Measurements from ENCODE around the gene IFIT2. TPM values are rescaled to one million over a fixed set of nuclear protein-coding genes. Genes with fewer than 3 reads are reported as not detected.

Gene IFIT2
- total and polyA plus RNA-seq, 2 experiments from 2014 or later = 7.0 to 9.5 TPM

GRCh38 chr10:89256340-89256739 is 45.5 kb upstream of the IFIT2 start:
- no peaks in the 10 kb centered on the region for H3K9me3 ChIP-seq (ENCODE audit: low read depth)
- H3K4me2 ChIP-seq (ENCODE audit: unreplicated experiment) = no peak overlapping the region
- H2AFZ ChIP-seq = no peak overlapping the region
- no peaks in the 10 kb centered on the region for H3K36me3 ChIP-seq (ENCODE audit: low read depth)
- in situ Hi-C loops (cut with MboI) = loop anchor here (5.0 to 10.0 kb wide), 2 partner anchors 116 to 298 kb away; no protein-coding TSS in a partner anchor
- H3F3A ChIP-seq (ENCODE audit: insufficient read depth) = peaks cover 9% of the 10 kb centered on the region
- DNase-seq = no peak
- no peak for TF ChIP-seq EZH2phosphoT487 (IDR thresholded peaks at IDR 0.05; ENCODE audit: insufficient read depth, low read depth)
- no peak for TF ChIP-seq EZH2 (IDR thresholded peaks at IDR 0.05; ENCODE audit: insufficient read depth, poor library complexity, severe bottlenecking)
- H3K79me2 ChIP-seq (ENCODE audit: insufficient read depth) = peaks cover 3% of the 10 kb centered on the region; the same call in 1 of the 2 replicates
- whole genome bisulfite sequencing, 2 experiments (ENCODE audit: low coverage in 1 of 2, low lambda C conversion rate in 2 of 2, missing lambda C conversion rate in 2 of 2) = 43 to 48% methylated on average over 3 of the region's 3 CpGs
- no peaks in the 10 kb centered on the region for H3K27me3 ChIP-seq (replicated peaks; ENCODE audit: insufficient read depth)
- H3K9ac ChIP-seq = no peak overlapping the region
- no peak overlapping the region for H3K4me3 ChIP-seq
- peaks cover 9% of the 10 kb centered on the region for H3K4me1 ChIP-seq (ENCODE audit: insufficient read depth)
- H4K20me1 ChIP-seq (ENCODE audit: insufficient read depth) = no peaks in the 10 kb centered on the region
- no peaks in the 10 kb centered on the region for H3K9me2 ChIP-seq (ENCODE audit: insufficient read depth)
- H3K27ac ChIP-seq = no peak overlapping the region

- in situ Hi-C loops (cut with MboI) = loop anchor here (5.0 to 10.0 kb wide), 2 partner anchors 115 to 298 kb away; no protein-coding TSS in a partner anchor
- Histone ChIP-seq H3F3A (ENCODE audit: insufficient read depth) (peaks cover 15% of the 10 kb centered on the region), H3K27ac (no peak overlapping the region), H2AFZ (no peak overlapping the region), H3K27me3 (replicated peaks; ENCODE audit: insufficient read depth) (no peaks in the 10 kb centered on the region), H3K4me2 (ENCODE audit: unreplicated experiment) (no peak overlapping the region), H4K20me1 (ENCODE audit: insufficient read depth) (no peaks in the 10 kb centered on the region), H3K9me2 (ENCODE audit: insufficient read depth) (no peaks in the 10 kb centered on the region), H3K9me3 (ENCODE audit: low read depth) (no peaks in the 10 kb centered on the region), H3K4me3 (no peak overlapping the region), H3K36me3 (ENCODE audit: low read depth) (no peaks in the 10 kb centered on the region), H3K9ac (no peak overlapping the region), H3K79me2 (ENCODE audit: insufficient read depth) (no peaks in the 10 kb centered on the region), H3K4me1 (ENCODE audit: insufficient read depth) (peaks cover 16% of the 10 kb centered on the region)
- TF ChIP-seq EZH2 (IDR thresholded peaks at IDR 0.05; ENCODE audit: insufficient read depth, poor library complexity, severe bottlenecking) (no peak), EZH2phosphoT487 (IDR thresholded peaks at IDR 0.05; ENCODE audit: insufficient read depth, low read depth) (no peak)
- 28 to 53% methylated on average over 1 of the region's 1 CpG for WGBS, 2 experiments (ENCODE audit: low coverage in 1 of 2, low lambda C conversion rate in 2 of 2, missing lambda C conversion rate in 2 of 2)
- no peak for DNase-seq
Observed at GRCh38 chr10:89256962-89257361, 44.9 kb upstream of the IFIT2 start.

- Histone ChIP-seq H3K79me2 (ENCODE audit: insufficient read depth) (no peaks in the 10 kb centered on the region), H3F3A (ENCODE audit: insufficient read depth) (peaks cover 21% of the 10 kb centered on the region), H3K9me2 (ENCODE audit: insufficient read depth) (no peaks in the 10 kb centered on the region), H3K9ac (no peak overlapping the region), H2AFZ (no peak overlapping the region), H3K4me1 (ENCODE audit: insufficient read depth) (peaks cover 22% of the 10 kb centered on the region), H3K9me3 (ENCODE audit: low read depth) (no peaks in the 10 kb centered on the region), H3K27me3 (replicated peaks; ENCODE audit: insufficient read depth) (no peaks in the 10 kb centered on the region), H3K4me3 (no peak overlapping the region), H3K27ac (no peak overlapping the region), H3K36me3 (ENCODE audit: low read depth) (no peaks in the 10 kb centered on the region), H3K4me2 (ENCODE audit: unreplicated experiment) (no peak overlapping the region), H4K20me1 (ENCODE audit: insufficient read depth) (no peaks in the 10 kb centered on the region)
- no peak for DNase-seq
- in situ Hi-C loops (cut with MboI) = loop anchor here (5.0 to 10.0 kb wide), 2 partner anchors 115 to 297 kb away; no protein-coding TSS in a partner anchor
- WGBS, 2 experiments (ENCODE audit: low coverage in 1 of 2, low lambda C conversion rate in 2 of 2, missing lambda C conversion rate in 2 of 2) = 43 to 49% methylated on average over 2 of the region's 2 CpGs
- TF ChIP-seq EZH2 (IDR thresholded peaks at IDR 0.05; ENCODE audit: insufficient read depth, poor library complexity, severe bottlenecking) (no peak), EZH2phosphoT487 (IDR thresholded peaks at IDR 0.05; ENCODE audit: insufficient read depth, low read depth) (no peak)
Observed at GRCh38 chr10:89257581-89257980, 44.3 kb upstream of the IFIT2 start.

- H3K36me3 ChIP-seq (ENCODE audit: low read depth) = no peaks in the 10 kb centered on the region
- H3K9me3 ChIP-seq (ENCODE audit: low read depth) = no peaks in the 10 kb centered on the region
- H3K9me2 ChIP-seq (ENCODE audit: insufficient read depth) = no peaks in the 10 kb centered on the region
- in situ Hi-C loops (cut with MboI) = loop anchor here (5.0 to 10.0 kb wide), 2 partner anchors 113 to 296 kb away; no protein-coding TSS in a partner anchor
- no peak overlapping the region for H3K4me3 ChIP-seq
- no peak for TF ChIP-seq EZH2 (IDR thresholded peaks at IDR 0.05; ENCODE audit: insufficient read depth, poor library complexity, severe bottlenecking)
- no peak for TF ChIP-seq EZH2phosphoT487 (IDR thresholded peaks at IDR 0.05; ENCODE audit: insufficient read depth, low read depth)
- WGBS, 2 experiments (ENCODE audit: low coverage in 1 of 2, low lambda C conversion rate in 2 of 2, missing lambda C conversion rate in 2 of 2) = 42 to 50% methylated on average over 1 of the region's 1 CpG
- H3K4me1 ChIP-seq (ENCODE audit: insufficient read depth) = peaks cover 35% of the 10 kb centered on the region
- H3K4me2 ChIP-seq (ENCODE audit: unreplicated experiment) = no peak overlapping the region
- H3K9ac ChIP-seq = no peak overlapping the region
- H4K20me1 ChIP-seq (ENCODE audit: insufficient read depth) = no peaks in the 10 kb centered on the region
- H3F3A ChIP-seq (ENCODE audit: insufficient read depth) = peaks cover 34% of the 10 kb centered on the region
- DNase-seq = no peak
- H3K27ac ChIP-seq = no peak overlapping the region
- 0 out of 2 replicates have a peak overlapping the region, but pooled peaks have one; percentile 6 for H2AFZ ChIP-seq
- H3K79me2 ChIP-seq (ENCODE audit: insufficient read depth) = no peaks in the 10 kb centered on the region
- H3K27me3 ChIP-seq (replicated peaks; ENCODE audit: insufficient read depth) = no peaks in the 10 kb centered on the region
Observed at GRCh38 chr10:89258881-89259280, 43.0 kb upstream of the IFIT2 start.
